ENCODE data around the gene IL36B.

The IL36B gene

DNA sequence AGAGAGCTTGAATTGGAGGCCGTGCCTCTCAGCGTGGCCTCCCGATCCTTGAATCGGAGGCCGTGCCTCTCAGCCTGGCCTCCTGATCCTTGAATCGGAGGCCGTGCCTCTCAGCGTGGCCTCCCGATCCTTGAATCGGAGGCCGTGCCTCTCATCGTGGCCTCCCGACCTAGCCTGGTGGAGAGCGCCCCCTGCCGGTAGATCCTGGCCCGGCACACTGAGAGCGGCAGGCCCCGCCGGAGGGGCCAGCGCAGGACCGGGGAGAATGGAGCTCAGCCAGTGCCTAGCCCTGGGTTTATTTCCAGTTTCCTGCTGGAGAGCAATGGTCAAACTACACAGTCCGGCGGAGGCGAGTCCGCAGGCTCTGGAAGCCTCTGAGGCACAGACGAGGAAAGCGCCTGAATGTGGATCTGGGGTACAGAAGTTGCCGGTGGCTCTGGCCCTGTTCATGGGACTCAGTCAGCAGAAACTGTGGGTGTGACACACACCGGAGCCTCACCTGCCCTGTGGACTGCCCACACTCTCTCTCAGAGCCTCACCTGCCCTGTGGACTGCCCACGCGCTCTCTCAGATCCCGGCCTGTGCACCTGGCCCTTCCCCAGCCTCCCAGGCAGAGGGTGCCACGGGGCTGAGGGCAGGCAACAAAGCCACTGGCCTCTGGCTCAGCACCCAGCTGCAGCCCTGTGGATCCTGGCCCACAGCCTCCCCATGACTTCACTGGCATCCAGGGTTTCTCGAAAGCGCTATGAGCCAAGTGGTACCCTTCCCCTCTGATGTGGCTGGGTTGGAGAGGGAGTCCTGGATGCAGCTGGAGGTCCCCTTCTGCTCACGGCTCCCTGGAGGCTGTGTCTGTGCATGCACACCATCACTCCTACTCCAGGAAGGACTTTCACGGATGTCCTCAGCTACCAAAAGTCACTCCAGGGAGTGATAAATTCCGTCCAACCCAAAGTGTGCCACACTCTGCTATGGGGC, 1.5 kb downstream of the IL36B start:
- FAIRE-seq: no peak

DNA sequence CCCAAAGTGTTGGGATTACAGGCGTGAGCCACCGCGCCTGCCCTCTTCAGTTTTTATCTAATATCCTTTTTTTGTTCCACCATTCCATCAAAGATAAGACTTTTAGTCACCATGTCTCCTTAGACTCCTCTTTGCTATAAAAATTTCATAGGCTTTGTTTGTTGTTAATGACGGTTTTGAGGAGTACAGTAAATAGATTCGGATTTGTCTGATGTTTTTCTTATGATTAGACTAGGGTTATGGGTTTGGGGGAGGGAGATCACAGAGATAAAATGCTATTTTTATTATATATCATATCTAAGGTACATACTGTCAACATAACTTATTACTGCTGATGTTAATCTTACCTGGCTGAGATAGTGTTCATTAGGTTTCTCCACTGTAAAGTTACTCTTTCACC, 6.2 kb downstream of the IL36B start:
- FAIRE-seq: no peak

DNA sequence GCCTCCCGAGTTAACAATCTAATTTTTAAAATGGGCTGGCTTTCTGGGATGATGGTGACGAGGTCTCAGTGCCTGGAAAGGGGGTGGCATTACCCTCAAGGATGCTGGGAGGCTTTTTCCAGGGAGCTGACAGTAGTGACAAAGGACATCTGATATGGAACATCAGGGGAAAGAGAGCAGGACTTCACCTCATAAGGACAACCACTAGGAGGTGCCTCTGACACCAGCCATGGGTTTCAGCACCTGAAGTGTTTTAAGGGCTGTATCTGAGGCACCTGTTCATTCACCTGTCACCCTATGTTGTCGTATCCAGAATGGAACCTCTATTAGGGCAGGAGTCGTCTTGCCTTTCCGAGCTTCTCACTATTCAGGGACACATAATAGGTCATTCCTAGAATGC, 10.8 kb downstream of the IL36B start:
- no peak for FAIRE-seq

DNA sequence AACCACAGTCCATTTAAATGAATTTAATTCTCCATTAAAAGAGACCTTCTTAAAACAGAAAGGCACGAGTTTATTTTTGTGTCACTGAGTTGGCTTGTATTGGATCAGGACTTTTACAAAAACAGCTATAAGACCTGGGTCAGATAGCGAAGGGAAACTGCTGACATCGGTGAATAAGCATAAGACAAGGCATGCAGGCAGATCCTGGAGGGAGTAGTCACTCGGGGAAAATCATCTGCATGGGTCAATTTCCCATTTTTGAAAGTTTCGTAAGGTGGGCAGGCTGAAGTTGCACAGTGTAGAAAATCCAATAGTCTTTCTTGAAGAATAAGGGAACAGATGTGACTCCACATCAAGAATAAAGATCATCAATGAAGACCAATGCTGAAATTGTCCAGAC, 12.9 kb downstream of the IL36B start:
- no peak for FAIRE-seq

DNA sequence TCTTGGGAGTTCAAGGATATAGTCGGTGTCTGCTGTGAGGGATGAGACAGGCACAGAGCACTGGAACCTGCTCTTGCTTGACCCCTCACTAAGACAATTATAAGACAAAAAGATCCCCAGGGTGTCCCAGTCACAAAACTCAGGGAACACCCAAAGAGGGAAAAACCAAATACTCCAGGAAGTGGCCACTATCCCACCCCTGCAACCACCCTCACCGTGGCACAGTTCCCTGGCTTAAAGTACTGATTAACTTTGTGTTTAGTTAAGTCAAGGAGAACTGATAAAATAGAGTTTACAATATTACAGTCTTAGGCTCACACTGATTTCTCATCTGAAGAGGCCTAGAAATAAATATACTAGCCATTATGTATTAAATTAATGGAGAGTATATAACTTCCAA, 13.5 kb downstream of the IL36B start:
- no peak for FAIRE-seq

DNA sequence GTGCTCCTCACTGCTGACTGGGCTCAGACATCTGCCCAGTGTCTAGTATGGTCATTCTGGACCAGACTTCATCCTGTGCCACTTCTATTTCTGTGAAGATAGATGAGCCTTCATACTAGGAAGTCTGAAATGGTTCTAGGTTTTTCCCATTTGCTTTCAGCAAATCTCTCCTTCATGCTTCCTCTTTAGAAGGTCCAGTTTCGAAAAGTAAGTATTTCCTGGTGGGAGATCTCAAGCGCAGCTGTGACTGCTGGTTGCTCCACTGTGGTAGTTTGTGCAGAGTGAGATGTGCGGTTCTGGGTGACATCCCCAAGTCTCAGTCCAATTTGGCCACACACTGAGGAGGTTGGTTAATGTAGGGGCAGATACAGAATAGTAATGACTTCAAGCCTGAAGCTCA, 14.4 kb downstream of the IL36B start:
- FAIRE-seq: no peak

DNA sequence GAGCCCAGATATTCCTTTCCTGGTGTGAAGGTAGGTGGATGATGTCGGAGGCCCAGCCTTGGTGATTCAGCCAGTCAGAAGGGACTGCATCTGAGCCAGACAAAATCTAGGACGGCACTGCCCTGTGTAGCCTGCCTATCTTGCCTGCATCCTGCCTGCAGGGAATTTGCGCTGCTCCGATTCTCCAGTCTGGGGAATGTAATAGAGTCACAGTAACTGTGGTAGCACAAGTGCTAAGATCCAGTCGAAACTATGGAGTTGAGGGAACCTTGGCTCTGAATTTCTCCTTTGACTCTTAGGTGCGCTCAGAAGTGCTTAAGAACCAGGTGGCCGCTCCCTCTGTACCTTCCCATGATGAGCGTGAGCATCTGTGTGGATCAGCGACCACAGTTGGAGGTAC, 15.9 kb downstream of the IL36B start:
- no peak for FAIRE-seq

DNA sequence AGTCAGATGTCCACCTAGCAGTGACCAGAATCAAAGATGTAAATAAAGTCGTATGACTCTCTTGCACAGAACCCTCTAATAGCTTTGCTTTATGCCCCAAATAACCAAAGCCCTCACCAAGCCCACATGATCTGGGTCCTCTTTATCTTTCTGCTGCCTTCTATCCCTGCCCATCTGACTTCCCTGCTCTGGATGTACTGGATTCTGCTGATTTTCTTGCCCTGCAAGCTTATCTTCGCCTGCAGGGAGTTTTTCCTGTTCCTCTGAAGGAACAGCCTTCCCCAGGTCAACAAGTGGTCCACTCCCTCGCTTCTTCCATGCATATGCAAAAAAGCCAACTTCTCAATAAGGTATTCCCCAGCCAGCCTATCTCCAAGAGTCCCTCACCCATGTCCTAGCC, 18.7 kb downstream of the IL36B start:
- no peak for FAIRE-seq

DNA sequence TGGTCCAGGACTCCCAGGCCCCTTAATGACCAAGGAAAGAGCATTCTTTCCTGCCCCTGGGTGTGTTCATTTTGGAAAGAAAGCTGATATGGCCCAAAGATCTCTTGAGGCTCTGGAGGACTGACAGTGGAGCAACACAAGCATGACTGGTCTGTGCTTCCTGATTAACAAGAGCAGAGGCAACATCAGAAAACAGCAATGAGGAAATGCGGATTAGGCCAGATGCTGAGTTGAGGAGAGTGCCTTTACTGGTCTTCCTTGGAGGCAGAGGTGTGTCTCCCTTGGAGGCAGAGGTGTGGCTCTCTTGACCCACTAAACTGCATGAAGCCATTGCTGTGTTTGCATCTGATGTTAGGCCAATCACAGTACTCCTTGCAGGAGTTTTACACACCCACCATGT, 19.9 kb downstream of the IL36B start:
- FAIRE-seq: no peak

DNA sequence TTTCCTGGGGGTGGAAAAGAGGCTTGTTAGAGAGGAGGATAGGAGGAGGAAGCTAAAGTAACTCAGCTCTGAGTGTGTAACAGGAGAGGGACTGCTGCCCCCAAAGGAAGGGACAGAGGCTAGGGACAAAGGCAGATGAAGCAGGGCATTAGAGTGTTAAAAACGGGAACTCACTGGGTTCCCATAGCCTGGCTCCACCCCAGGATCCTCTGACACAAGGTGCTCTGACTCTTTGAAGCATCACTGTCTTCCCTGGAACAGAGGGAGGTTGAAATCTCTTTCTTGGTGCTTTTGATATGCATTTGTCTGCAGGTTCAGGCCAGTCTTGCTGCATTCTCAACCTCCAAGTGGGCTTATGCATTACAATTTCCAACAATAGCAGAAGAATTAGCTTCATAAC, 24.6 kb downstream of the IL36B start:
- FAIRE-seq: no peak

DNA sequence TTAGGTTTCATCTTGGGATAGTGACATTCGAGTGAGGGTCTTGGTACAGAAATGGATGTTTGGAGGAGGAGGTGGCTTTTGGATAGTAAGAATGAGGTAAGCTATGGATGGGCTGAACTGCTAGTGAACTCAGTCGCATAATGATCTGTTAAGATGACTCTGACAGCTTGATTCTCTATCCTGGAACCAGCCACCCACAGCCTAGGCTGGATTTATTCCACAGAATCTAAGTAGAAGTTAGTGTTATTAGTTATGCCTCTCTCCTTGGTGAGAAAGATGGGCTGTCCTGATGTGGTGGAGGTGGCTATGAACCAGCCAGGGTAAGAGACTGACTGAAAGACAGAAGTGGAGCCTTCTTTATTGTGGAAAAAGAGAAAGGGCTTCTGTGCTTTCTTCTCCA, 25.0 kb downstream of the IL36B start:
- no peak for FAIRE-seq

DNA sequence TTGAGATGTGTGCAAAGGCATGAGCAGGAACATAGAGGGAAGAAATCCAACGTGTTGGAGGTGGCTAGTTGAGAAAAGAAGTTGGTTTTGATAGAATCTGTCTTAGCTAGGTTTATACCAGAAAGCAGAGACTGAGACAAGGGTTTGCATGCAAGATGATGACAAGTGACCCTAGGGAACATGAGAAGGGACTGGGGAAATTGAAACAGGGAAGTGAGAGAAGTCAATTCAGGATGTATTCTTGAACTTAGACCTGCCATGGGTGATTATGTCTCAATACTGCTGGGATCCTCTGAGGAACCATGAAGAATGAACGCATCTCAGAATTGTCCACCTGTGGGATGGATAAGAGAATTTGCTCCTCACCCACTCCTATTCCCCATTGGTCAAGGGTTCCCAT, 26.9 kb downstream of the IL36B start:
- no peak for FAIRE-seq

DNA sequence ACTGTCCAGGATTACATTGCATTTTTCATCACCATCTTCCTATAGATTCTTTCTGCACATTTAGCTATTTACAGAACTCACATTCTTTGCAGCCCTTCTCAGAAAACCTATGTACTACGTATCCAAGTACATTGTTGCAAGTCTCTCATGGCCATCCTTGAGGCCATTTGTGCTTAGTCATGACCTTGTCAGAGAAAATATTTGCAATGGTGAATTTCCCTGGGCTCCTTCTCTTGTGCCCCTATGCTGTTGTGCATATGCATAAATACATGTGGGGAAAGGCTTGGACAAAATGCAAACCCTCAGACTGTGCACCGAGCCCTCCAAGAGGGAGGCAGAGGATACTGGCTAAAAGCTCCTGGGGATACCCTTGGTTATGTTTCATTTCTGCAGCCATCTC, 27.9 kb downstream of the IL36B start:
- FAIRE-seq: no peak

DNA sequence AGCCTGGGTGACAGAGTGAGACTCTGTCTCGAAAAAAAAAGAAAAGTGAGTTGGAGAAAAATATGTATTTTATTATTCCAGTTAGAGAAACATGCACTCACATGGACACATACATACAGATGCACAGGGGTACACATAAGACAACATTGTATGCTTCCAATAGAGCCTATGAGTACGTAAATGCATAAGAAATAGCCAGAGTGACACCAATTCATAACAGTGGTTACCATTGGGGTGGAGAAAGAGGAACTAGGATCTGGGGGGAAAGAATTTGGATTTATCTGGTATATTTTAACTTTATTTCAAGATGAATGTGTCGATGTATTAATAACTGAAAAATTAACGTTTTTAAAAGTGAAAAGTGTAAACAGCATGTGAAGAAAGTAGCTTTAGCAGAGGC, 31.4 kb downstream of the IL36B start:
- no peak for FAIRE-seq

DNA sequence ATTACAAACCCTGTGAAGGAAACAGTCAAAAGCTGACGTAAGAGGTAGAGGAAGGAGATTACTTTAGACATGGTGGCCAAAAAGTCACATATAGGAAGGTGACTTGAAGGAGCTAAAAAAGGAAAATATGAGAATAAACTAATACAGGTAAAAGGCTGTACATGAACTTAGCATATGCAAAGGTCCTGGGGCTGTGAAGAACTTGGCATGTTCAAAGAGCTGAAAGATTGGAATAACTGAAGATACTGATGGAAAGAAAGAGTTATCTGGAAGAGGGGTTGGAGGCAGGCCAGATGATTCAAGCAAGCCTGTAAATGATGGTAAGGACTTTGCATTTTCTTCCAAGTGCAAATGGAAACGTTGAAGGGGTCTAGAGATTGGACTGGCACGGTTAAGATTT, 34.2 kb downstream of the IL36B start:
- no peak for FAIRE-seq

DNA sequence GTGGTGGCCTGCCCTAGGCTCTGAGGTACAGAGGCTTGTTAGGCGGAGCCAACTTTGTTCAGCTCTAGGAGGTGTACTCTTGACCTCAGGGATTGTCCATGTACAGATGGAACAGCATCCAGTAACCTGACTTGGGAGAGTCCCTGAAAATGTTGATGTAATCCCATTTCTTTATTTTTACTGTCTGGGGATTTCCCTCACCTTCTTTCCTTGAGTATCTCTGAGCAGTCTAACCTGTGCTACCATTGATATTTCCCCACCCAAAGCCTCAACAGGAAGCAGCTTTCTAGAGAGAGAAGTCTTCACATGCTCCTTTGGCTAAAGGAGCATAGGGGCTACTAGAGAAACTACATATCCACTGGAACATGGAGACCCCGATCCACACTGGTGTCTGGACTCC, 37.0 kb downstream of the IL36B start:
- no peak for FAIRE-seq

DNA sequence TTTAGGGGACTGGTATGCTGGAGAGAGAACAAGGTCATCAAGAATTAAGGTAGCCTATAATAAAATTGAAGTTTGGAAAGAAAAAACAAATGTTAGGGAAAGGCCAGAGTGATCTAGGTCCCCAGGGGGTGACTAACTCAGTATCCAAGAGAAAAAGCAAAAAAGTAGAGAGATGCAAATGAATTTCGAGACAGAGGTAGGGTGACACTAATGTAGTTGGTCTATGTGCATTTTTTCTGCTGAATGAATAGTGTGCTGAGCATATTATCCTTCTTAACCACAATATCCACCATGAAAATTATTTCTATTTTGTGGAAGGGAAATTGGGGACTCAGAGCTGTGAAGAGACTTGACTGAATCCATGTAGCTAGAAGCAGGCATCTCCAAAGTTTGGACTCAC, 37.6 kb downstream of the IL36B start:
- no peak for FAIRE-seq

DNA sequence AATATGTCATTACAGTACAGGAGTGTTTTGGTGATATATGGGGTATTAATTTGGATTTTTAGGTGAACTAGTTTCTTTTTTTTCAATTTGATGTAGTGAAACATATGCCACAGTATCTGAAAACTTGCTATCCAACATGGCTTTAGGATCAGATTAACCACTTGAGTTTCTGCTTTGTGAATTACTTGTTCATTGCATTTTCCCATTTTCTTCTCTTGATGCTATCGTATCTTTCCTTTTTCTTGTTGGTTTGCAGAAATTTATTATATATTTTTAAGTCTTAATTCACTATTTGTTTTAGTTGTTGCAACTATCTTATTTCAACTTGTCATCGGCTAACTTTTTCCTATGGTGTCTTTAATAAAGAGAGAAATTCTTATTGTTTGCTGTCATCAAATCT, 38.6 kb downstream of the IL36B start:
- no peak for FAIRE-seq

DNA sequence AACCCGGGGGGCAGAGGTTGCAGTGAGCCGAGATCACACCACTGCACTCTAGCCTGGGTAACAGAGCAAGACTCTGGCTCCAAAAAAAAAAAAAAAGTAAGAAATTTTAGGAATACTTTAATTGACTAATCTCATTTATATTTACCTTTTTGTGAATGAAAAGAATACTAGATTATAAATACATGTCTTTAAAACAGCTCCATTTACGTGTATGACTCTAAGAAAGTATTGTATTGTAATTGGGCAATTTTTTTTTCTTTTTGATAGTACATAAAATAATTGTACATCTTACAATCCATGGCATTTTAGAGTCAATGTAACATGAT, 39.4 kb downstream of the IL36B start:
- FAIRE-seq: no peak

DNA sequence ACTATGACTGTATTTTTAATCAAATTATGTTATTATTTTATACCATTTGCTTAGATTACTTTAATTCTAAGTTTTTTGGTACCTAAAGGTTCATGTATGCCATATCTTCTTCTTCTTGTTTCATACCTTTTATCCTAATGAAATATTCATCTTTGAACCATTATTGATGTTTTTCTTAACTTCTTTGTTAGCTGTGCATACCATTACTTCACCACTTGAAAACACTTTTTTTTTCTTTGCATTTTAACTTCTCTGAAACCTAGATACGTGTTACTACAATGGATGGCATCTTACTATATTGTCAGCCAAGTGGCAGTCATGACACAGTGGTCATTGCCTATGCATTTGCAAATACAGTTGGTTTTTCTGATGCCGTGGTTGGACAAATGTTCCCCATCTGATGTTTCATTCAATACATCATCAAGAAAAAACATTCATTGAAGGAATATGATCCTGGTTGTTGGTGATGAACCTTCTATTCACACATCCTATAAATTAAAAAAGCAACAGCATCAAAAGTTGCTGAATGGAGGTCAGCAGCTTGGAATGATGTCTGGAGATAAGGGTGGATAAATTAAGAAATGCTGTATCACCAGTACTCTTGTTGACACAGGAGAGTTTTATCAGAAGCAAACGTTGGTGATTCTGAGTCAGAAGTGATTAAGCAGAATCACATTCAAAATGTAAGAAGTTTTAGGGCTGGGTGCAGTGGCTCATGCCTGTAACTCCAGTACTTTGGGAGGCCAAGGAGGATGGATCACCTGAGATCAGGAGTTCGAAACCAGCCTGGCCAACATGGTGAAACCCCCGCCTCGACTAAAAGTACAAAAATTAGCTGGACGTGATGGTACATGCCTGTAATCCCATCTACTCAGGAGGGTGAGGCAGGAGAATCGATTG, 40.0 kb downstream of the IL36B start:
- FAIRE-seq: no peak

DNA sequence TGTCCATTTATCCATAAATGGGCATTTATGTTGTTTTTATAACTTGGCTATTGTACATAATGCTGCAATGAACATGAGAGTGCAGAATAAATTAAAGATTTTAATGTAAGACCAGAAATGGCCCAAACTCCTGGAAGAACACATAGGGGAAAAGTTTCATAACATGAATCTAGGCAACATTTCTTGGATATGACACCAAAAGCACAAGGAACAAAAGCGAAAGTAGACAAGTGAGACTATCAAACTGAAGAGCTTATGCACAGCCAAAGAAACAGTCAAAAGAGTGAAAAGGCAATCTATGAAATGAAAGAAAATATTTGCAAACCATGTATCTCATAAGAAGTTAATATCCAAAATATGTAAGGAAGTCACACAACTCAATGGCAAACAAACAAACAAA, 41.6 kb downstream of the IL36B start:
- FAIRE-seq: no peak

DNA sequence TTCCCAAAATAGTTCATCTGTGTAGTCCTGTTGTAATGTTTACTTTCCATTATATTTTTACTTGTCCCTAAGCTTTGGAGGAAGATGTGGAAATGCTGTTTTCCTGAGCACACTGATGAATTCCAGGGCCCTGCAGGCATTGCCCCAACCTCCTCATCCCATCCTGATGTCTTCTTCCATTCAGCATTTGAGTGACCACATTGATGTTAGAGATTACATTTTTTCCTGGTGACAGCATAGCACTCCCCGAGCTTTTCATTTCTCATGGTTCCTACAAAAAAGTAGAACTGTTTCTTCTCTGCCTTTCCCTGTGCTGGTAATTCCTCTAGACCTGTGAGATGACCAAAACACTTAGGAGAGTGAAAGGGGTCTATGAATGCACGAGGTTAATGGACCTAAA, 42.6 kb downstream of the IL36B start:
- FAIRE-seq: no peak

DNA sequence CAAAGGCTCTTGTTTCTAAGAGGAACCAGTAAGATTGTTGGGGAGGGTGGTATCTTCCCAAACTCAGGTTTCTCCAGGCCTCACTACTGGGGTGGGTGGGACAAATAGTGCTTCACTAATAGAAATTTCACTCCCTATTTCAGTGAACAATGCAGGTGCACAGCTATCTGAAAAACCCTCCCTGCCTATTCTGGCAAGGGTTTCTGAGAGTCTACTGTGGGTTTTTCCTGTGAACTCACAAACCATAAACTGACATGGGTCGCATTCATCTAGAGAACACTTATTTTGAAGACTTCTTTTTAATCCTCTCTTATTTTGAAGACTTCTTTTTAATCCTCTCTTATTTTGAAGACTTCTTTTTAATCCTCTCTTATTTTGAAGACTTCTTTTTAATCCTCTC, 43.0 kb downstream of the IL36B start:
- no peak for FAIRE-seq

DNA sequence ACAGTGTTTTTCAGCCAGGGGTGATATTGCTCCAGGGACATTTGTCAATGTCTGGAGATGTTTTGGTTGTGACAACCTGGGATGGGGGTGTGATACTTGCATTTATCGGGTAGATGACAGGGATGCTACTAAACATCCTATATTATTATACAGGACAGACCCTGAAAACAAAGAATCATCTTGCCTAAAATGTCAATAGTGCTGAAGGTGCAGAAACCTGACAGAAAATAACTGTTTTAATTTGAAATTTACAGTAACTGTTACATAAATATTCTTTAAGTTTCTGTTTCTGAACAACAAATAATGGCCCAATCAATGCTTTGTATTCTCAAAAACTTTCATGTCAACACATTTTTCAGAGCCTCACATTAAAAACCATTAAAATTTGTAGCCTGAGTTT, 45.4 kb downstream of the IL36B start:
- FAIRE-seq: no peak
